Measurements from ENCODE around the gene DAB1.

GRCh38 chr1:57411262-57411661 is 12.6 kb downstream of the DAB1 start:
- no peak for TF ChIP-seq MXI1 (IDR thresholded peaks at IDR 0.05; ENCODE audit: low read depth, low read length)
- no peak for TF ChIP-seq GABPA (IDR thresholded peaks at IDR 0.05; ENCODE audit: low read depth)
- TF ChIP-seq CTCF (IDR thresholded peaks at IDR 0.05 in 2 of 3, conservative IDR thresholded peaks at IDR 0.05 in 1 of 3; ENCODE audit: control insufficient read depth in 2 of 3, extremely low read depth in 1 of 3, insufficient read depth in 1 of 3, low read depth in 3 of 3, low read length in 3 of 3): no peak
- TF ChIP-seq YY1 (IDR thresholded peaks at IDR 0.05; ENCODE audit: low read depth, low read length): no peak
- TF ChIP-seq POLR2AphosphoS5 (IDR thresholded peaks at IDR 0.05; ENCODE audit: low read length): no peak
- TF ChIP-seq SUPT20H (IDR thresholded peaks at IDR 0.05; ENCODE audit: borderline replicate concordance, control insufficient read depth, low read depth, low read length): no peak
